Left ventricle myocardium inferior (tissue), 1 donor: ENCODE data around the gene TAOK3. TPM values are rescaled to one million over a fixed set of nuclear protein-coding genes. Genes with fewer than 3 reads are reported as not detected.
A peak's percentile ranks its signal among the peaks of the same experiment; 100 is the strongest.

Source experiments
- DNase-seq: peaks from one replicate; pipeline ENCODE4 v3.0.0-alpha.2; 2020
- H3K27ac ChIP-seq: fragments of 200-600 bp; replicated peaks from 2 replicates; pipeline ENCODE4 v1.8.0; 2021
- H3K27me3 ChIP-seq: fragments of 200-600 bp; 2 replicates; pipeline ENCODE4 v1.8.0; 2021; ENCODE audit warnings: low read depth
- H3K36me3 ChIP-seq: fragments of 200-600 bp; 2 replicates; pipeline ENCODE4 v1.8.0; 2021
- H3K4me1 ChIP-seq: fragments of 200-600 bp; 2 replicates; pipeline ENCODE4 v1.8.0; 2021
- H3K4me3 ChIP-seq: fragments of 200-600 bp; 2 replicates; pipeline ENCODE4 v1.8.0; 2021; ENCODE audit warnings: mild to moderate bottlenecking, moderate library complexity
- H3K9me3 ChIP-seq: fragments of 200-600 bp; replicated peaks from 2 replicates; pipeline ENCODE4 v1.8.0; 2021
- CTCF ChIP-seq: fragments of 200-600 bp; IDR thresholded peaks from 2 replicates; pipeline ENCODE4 v1.8.0; 2021; ENCODE audit warnings: antibody characterized with exemption, mild to moderate bottlenecking, borderline replicate concordance
- intact Hi-C: fragments of 100-400 bp; cut with micrococcal nuclease; formaldehyde crosslinking; loops from one replicate; pipeline ENCODE4 v1.11.0; 2022
- total RNA-seq: library from RNA; stranded (reverse); fragmentation: NEBNext Ultra II Directional; extraction: Animal tissue kit (Norgen Biotek cat#: 25700); gene quantifications from one replicate; pipeline ENCODE4 v1.2.1, GENCODE V29; 2021
- donor health status: DM: no; HTN: yes; CAD: no; lungs with severe emphysema.

TAOK3 gene
- total RNA-seq, 1 donor from 2014 or later, result 21.4 TPM

GRCh38 chr12:118307069-118307954 is 65.4 kb downstream of the TAOK3 start:
- peak overlapping the region; percentile 28 for H3K4me3 ChIP-seq
- no peak for DNase-seq
- intact Hi-C loops, result no loop called here

GRCh38 chr12:118304093-118304492 is 68.6 kb downstream of the TAOK3 start:
- Histone ChIP-seq H3K9me3 (no peaks in the 10 kb centered on the region), H3K36me3 (no peaks in the 10 kb centered on the region), H3K4me1 (peaks cover 39% of the 10 kb centered on the region), H3K27ac (no peak overlapping the region), H3K4me3 (no peak overlapping the region), H3K27me3 (no peaks in the 10 kb centered on the region)
- TF ChIP-seq CTCF, result no peak
- intact Hi-C loops, result no loop called here
- no peak for DNase-seq

More at GRCh38 chr12:118307069-118307954, 65.4 kb downstream of the TAOK3 start:
- Histone ChIP-seq H3K36me3 (no peaks in the 10 kb centered on the region), H3K4me1 (peaks cover 47% of the 10 kb centered on the region), H3K27me3 (no peaks in the 10 kb centered on the region), H3K9me3 (no peaks in the 10 kb centered on the region), H3K27ac (peak overlapping the region; percentile 60)
- TF ChIP-seq CTCF, result no peak

GRCh38 chr12:118302053-118302452 is 70.7 kb downstream of the TAOK3 start:
- DNase-seq, result no peak

GRCh38 chr12:118299791-118300460 is 72.8 kb downstream of the TAOK3 start:
- Histone ChIP-seq H3K27ac (no peak overlapping the region), H3K36me3 (no peaks in the 10 kb centered on the region), H3K4me1 (peaks cover 23% of the 10 kb centered on the region), H3K9me3 (no peaks in the 10 kb centered on the region), H3K27me3 (no peaks in the 10 kb centered on the region), H3K4me3 (no peak overlapping the region)
- TF ChIP-seq CTCF, result no peak
- intact Hi-C loops, result no loop called here
- no peak for DNase-seq

More at GRCh38 chr12:118302053-118302452, 70.7 kb downstream of the TAOK3 start:
- no peak overlapping the region for H3K4me3 ChIP-seq
- peaks cover 27% of the 10 kb centered on the region for H3K4me1 ChIP-seq
- intact Hi-C loops, result no loop called here
- no peak overlapping the region for H3K27ac ChIP-seq
- no peaks in the 10 kb centered on the region for H3K27me3 ChIP-seq
- no peaks in the 10 kb centered on the region for H3K9me3 ChIP-seq
- TF ChIP-seq CTCF, result no peak
- H3K36me3 ChIP-seq, result no peaks in the 10 kb centered on the region

- H3K27ac ChIP-seq, result no peak overlapping the region
- H3K9me3 ChIP-seq, result no peaks in the 10 kb centered on the region
- H3K4me3 ChIP-seq, result no peak overlapping the region
- intact Hi-C loops, result no loop called here
- H3K4me1 ChIP-seq, result peaks cover 5% of the 10 kb centered on the region
- no peak for DNase-seq
- no peaks in the 10 kb centered on the region for H3K27me3 ChIP-seq
- TF ChIP-seq CTCF, result no peak
- peaks cover 5% of the 10 kb centered on the region for H3K36me3 ChIP-seq
Observed at GRCh38 chr12:118297284-118297683, 75.4 kb downstream of the TAOK3 start.
